Limb (tissue), 2 donors: Measurements from ENCODE around the gene DNAJC27.

ENCODE experiments used
- DNase-seq, 2 donors: peaks; one replicate each; pipeline ENCODE4 v3.0.0-alpha.2; 2016; ENCODE audit errors: extremely low spot score in 2 of 2

Gene DNAJC27

DNA sequence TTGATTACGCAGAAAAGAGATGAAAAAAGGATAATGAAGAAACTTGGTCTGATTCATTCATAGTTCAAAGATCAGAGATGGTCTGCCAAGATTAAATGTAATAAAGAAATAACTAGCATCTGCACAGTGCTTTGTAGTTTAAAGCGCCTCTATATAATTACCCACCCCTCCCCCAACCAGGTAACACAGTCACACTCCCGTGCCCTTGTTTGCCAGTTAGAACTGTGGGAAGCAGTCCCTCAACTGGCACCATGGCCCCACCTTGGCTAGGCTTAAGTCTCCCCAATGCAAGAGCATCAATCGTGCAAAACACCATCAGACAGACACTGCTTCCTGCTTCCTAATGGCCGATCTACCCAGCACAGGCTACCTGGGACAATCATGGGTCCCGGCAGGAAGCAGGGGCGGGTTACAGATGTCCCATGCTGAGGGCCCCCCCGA, 63.3 kb downstream of the DNAJC27 start:
- DNase-seq = no peak

DNA sequence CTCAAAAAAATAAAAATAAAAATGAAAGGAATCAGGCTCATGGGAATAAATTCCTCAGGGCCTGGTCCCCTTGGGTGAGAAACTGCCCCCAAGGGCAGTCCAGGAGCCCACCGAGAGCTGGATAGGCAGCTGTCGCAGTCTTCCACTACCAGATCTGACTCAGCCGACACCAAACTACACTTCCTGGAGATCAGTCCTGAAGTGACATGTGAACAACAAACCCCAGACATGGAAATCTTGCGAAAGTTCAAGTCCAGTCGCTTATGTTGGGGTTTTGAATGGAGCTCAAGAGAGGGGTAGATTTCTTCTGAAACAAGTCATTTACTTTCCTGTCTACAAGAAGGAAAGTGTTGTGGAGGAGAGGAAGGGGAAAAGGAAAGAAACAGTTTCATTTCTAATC, 64.6 kb downstream of the DNAJC27 start:
- no peak for DNase-seq

DNA sequence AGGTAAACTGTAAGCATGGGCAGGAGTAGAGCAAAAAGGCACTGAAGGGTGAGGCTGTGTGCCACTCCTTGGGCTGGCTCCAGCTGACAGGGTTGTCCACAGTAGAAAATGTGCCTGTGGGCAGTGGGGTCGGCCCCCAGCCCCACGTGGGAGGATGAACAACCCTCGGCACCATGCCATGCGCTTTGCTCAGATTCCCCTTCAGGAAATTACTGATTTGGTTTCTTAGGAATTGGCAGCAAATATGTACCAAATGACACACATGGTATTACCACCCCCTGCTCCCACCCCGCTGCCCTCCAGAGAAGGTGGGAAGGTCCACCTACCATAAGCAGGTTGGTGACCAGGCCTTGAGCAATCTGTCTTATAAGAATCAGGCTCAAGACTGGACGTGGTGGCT, 65.3 kb downstream of the DNAJC27 start:
- no peak for DNase-seq

GRCh38 chr2:24903161-24904103, 68.3 kb downstream of the DNAJC27 start:
- DNase-seq = no peak

DNA sequence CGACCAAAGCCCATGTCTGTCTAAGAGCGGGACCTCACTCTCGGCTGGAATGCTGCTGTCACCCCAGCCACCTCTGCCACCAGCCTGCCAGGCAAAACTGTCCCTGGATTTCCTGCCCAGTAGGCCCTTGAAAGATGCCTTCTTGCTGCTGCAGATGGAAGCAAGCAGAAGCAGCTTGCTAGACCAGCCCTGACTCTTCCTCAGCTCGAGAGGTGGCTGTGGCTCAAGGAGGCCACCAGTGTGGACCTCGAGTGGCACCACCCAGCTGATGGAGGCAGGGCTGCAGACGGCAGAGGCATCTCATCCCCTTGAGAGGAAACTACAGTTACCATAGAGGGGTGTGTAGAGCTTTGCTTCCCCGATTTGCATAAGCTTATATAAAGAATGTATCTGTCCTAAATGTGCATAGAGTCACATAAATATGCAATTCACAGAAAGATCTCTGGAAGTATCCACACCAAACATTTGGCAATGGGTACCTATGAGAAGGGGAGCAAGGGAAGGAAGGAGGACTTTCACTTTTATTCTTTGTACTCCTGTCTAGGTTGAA, 72.3 kb downstream of the DNAJC27 start:
- no peak for DNase-seq

DNA sequence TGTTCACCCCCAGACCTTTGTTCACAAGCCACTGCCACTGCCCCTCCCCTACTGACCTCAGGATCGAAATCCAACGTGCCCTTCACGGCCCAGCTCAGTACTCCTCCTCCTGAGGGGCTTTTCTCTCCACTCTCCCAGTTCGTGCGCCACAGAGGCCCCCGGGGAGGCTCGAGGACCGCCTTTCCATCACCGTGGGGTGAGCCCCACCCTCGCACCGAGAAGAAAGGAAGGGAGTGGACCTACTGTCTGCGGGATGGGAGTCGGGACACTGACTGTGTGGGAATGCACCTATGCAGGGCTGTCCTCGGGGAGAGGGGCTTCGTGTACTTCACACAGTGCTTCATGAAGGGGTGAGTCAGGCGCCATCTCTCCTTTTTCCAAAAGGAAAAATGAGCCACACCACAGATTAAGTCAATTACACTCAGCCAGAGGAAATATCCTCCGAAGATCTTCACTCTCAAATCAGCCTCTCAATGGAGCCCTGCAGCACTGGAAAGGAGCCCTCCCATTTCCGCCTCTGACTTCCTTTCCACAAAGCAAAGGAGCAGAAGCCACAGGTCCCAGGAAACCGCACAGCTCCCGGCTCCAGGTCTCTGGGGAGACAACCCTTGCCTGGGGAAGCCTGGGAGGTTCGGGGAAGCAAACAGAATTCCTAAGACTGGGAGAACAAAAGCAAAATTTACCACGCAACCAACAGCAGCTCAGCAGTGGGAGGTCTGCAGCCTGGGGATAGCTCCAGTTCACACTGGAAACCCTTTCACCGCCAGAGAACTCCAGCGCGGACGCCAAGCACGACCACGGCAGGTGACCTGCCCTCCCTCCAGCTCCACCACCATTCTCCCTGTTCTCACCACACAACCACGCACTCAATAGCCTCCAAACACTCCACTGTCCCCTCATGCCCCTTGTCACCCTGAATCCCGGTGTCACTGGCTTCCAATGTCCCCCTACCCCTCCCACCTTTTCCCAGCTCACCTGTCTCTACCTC, 73.3 kb downstream of the DNAJC27 start:
- DNase-seq = no peak

GRCh38 chr2:24894750-24895149, 77.0 kb downstream of the DNAJC27 start:
- DNase-seq = no peak

- DNase-seq = no peak
Measured at GRCh38 chr2:24893934-24894333, 77.8 kb downstream of the DNAJC27 start.
